ENCODE measurements around the gene TRAPPC12.
A peak's percentile ranks its signal among the peaks of the same experiment; 100 is the strongest.

TRAPPC12 gene

GRCh38 chr2:3408781-3409180 lies 29.3 kb downstream of the TRAPPC12 start:
- DNase-seq (ENCODE audit: low read depth in 3 of 3): no peak

- DNase-seq (ENCODE audit: low read depth in 3 of 3): no peak
These were observed 30.2 kb downstream of the TRAPPC12 start for GRCh38 chr2:3409627-3410170.

GRCh38 chr2:3411103-3411502 lies 31.6 kb downstream of the TRAPPC12 start:
- DNase-seq (ENCODE audit: low read depth in 3 of 3): no peak

- no peak for DNase-seq (ENCODE audit: low read depth in 3 of 3)
These were observed 34.2 kb downstream of the TRAPPC12 start for GRCh38 chr2:3413697-3414096.

GRCh38 chr2:3414133-3414860 lies 34.8 kb downstream of the TRAPPC12 start:
- DNase-seq (ENCODE audit: low read depth in 3 of 3): no peak

- DNase-seq (ENCODE audit: low read depth in 3 of 3): no peak
These were observed 39.4 kb downstream of the TRAPPC12 start for GRCh38 chr2:3418766-3419404.

- DNase-seq (ENCODE audit: low read depth in 3 of 3): no peak
These were observed 40.7 kb downstream of the TRAPPC12 start for GRCh38 chr2:3420076-3420768.

- DNase-seq (ENCODE audit: low read depth in 3 of 3): no peak
These were observed 41.4 kb downstream of the TRAPPC12 start for GRCh38 chr2:3420769-3421397.

- no peak for DNase-seq (ENCODE audit: low read depth in 3 of 3)
These were observed 42.1 kb downstream of the TRAPPC12 start for GRCh38 chr2:3421580-3421979.

- DNase-seq (ENCODE audit: low read depth in 3 of 3): no peak
These were observed 42.8 kb downstream of the TRAPPC12 start for GRCh38 chr2:3422161-3422779.

GRCh38 chr2:3423492-3424170 lies 44.1 kb downstream of the TRAPPC12 start:
- DNase-seq (ENCODE audit: low read depth in 3 of 3): peak; percentile 54 to 75 (median 62)

- no peak for DNase-seq (ENCODE audit: low read depth in 3 of 3)
These were observed 44.8 kb downstream of the TRAPPC12 start for GRCh38 chr2:3424171-3424795.

GRCh38 chr2:3426615-3427014 lies 47.1 kb downstream of the TRAPPC12 start:
- no peak for DNase-seq (ENCODE audit: low read depth in 3 of 3)

- DNase-seq (ENCODE audit: low read depth in 3 of 3): no peak
These were observed 47.8 kb downstream of the TRAPPC12 start for GRCh38 chr2:3427272-3427671.

GRCh38 chr2:3428577-3428976 lies 49.1 kb downstream of the TRAPPC12 start:
- no peak for DNase-seq (ENCODE audit: low read depth in 3 of 3)

GRCh38 chr2:3429066-3429610 lies 49.6 kb downstream of the TRAPPC12 start:
- DNase-seq (ENCODE audit: low read depth in 3 of 3): no peak

- DNase-seq (ENCODE audit: low read depth in 3 of 3): no peak
These were observed 50.7 kb downstream of the TRAPPC12 start for GRCh38 chr2:3430172-3430571.

- DNase-seq (ENCODE audit: low read depth in 3 of 3): no peak
These were observed 51.4 kb downstream of the TRAPPC12 start for GRCh38 chr2:3430740-3431490.

- DNase-seq (ENCODE audit: low read depth in 3 of 3): no peak
These were observed 52.6 kb downstream of the TRAPPC12 start for GRCh38 chr2:3432067-3432466.
